Sigmoid colon (tissue), 7 donors: ENCODE results near the gene NUDC. TPM values are rescaled to one million over a fixed set of nuclear protein-coding genes. Genes with fewer than 3 reads are reported as not detected.

Experiments
- DNase-seq: peaks from one replicate; pipeline ENCODE4 v3.0.0-alpha.2; 2019
- H3K27ac ChIP-seq, 4 donors: fragments of 200-600 bp; sonication (generic); one replicate each; pipeline ENCODE4 v1.5.1; 2016 to 2019; ENCODE audit warnings: mild to moderate bottlenecking in 1 of 4
- H3K27me3 ChIP-seq, 3 donors: fragments of 200-600 bp; sonication (generic); one replicate each; pipeline ENCODE4 v1.5.1; 2019; ENCODE audit warnings: mild to moderate bottlenecking in 1 of 3
- H3K36me3 ChIP-seq, 4 donors: fragments of 200-600 bp; sonication (generic); one replicate each; pipeline ENCODE4 v1.5.1; 2016 to 2019
- H3K4me1 ChIP-seq, 4 donors: fragments of 200-600 bp; sonication (generic); one replicate each; pipeline ENCODE4 v1.5.1; 2017 to 2019
- H3K4me3 ChIP-seq, 4 donors: fragments of 200-600 bp; sonication (generic); one replicate each; pipeline ENCODE4 v1.5.1; 2017 to 2019; ENCODE audit warnings: mild to moderate bottlenecking in 2 of 4, moderate library complexity in 1 of 4
- H3K9me3 ChIP-seq, 4 donors: fragments of 200-600 bp in 3 of 4; sonication (generic) in 3 of 4; one replicate each; pipeline versions ENCODE4 v1.5.1 to v1.6.1; 2013 to 2019
- CTCF ChIP-seq, 4 experiments: fragments of 450-650 bp in 3 of 4; fragments of 200-600 bp in 1 of 4; IDR thresholded peaks; one replicate each; pipeline ENCODE4 v1.5.1; 2016 to 2019; ENCODE audit warnings: antibody characterized with exemption in 4 of 4, mild to moderate bottlenecking in 3 of 4, moderate library complexity in 2 of 4
- EP300 ChIP-seq, 4 donors: sonication (generic); formaldehyde crosslinking; IDR thresholded peaks; one replicate each; pipeline ENCODE4 v1.6.1; 2017; ENCODE audit warnings: antibody characterized with exemption in 4 of 4
- POLR2A ChIP-seq, 2 donors: fragments of 450-650 bp; IDR thresholded peaks; one replicate each; pipeline ENCODE4 v1.6.1; 2016; ENCODE audit warnings: antibody characterized with exemption in 2 of 2, mild to moderate bottlenecking in 2 of 2, moderate library complexity in 2 of 2
- POLR2AphosphoS5 ChIP-seq, 4 donors: sonication (generic); formaldehyde crosslinking; IDR thresholded peaks; one replicate each; pipeline ENCODE4 v1.6.1; 2017; ENCODE audit warnings: antibody characterized with exemption in 4 of 4
- WGBS, 2 donors: extraction: QIAGEN DNeasy Blood & Tissue Kit; methylation state at CpG; one replicate each; pipeline ENCODE4 v1.1.7; 2013; 5-methylcytosine and 5-hydroxymethylcytosine counted together
- intact Hi-C: fragments of 100-400 bp; cut with DNase I; formaldehyde crosslinking; loops from one replicate; pipeline ENCODE4 v1.15.1; 2023
- polyA plus RNA-seq, 3 donors: library from polyadenylated mRNA; stranded (reverse); fragments of 200-250 nt; gene quantifications; one replicate each; pipeline ENCODE4 v1.2.3, GENCODE V29; 2013
- total RNA-seq, 4 donors: library from RNA; depleted of rRNA; stranded (reverse); fragments of >200 nt; gene quantifications; one replicate each; pipeline ENCODE4 v1.1.0, GENCODE V29; 2016
- donor health status: healthy with polysubstance abuse.
- donor health status: Bipolar disorder and iron deficiency.
- donor health status: healthy.

The NUDC gene
- total and polyA plus RNA-seq, 7 donors = 28.4 to 82.1 (median 57.1) TPM

GRCh38 chr1:26922431-26922729 is 837 bp downstream of the NUDC start:
- intact Hi-C loops = no loop called here
- Histone ChIP-seq H3K27ac (peak overlapping the region in 3 of 4 donors; percentile 89 to 95 (median 90)), H3K4me1 (peaks cover 0 to 23% (median 18%) of the 10 kb centered on the region in 4 donors), H3K9me3 (no peaks in the 10 kb centered on the region), H3K27me3 (no peaks in the 10 kb centered on the region), H3K4me3 (peak overlapping the region; percentile 68 to 99 (median 80)), H3K36me3 (peaks cover 0 to 36% (median 22%) of the 10 kb centered on the region in 4 donors)
- DNase-seq = no peak
- 9 to 28% methylated on average over 6 of the region's 6 CpGs for WGBS, 2 donors
- TF ChIP-seq POLR2A (IDR thresholded peaks at IDR 0.05) = no peak
- no peak for TF ChIP-seq POLR2AphosphoS5 (IDR thresholded peaks at IDR 0.05)
- no peak for TF ChIP-seq CTCF (IDR thresholded peaks at IDR 0.05)
- no peak for TF ChIP-seq EP300 (IDR thresholded peaks at IDR 0.05)

GRCh38 chr1:26922901-26923300 is 1.4 kb downstream of the NUDC start:
- H3K36me3 ChIP-seq = peaks cover 0 to 42% (median 22%) of the 10 kb centered on the region in 4 donors
- DNase-seq = no peak
- 93 to 94% methylated on average over 3 of the region's 3 CpGs for WGBS, 2 donors
- H3K27me3 ChIP-seq = no peaks in the 10 kb centered on the region
- H3K9me3 ChIP-seq = no peaks in the 10 kb centered on the region
- intact Hi-C loops = no loop called here
- H3K4me1 ChIP-seq = peaks cover 0 to 23% (median 18%) of the 10 kb centered on the region in 4 donors
- TF ChIP-seq POLR2AphosphoS5 (IDR thresholded peaks at IDR 0.05) = no peak
- TF ChIP-seq CTCF (IDR thresholded peaks at IDR 0.05) = no peak
- no peak for TF ChIP-seq EP300 (IDR thresholded peaks at IDR 0.05)
- no peak for TF ChIP-seq POLR2A (IDR thresholded peaks at IDR 0.05)
- no peak overlapping the region for H3K27ac ChIP-seq
- peak overlapping the region in 1 of 4 donors; percentile 99 for H3K4me3 ChIP-seq

- Histone ChIP-seq H3K9me3 (no peaks in the 10 kb centered on the region), H3K27ac (no peak overlapping the region), H3K4me1 (peaks cover 0 to 23% (median 18%) of the 10 kb centered on the region in 4 donors), H3K27me3 (no peaks in the 10 kb centered on the region), H3K36me3 (peaks cover 0 to 45% (median 22%) of the 10 kb centered on the region in 4 donors), H3K4me3 (no peak overlapping the region)
- intact Hi-C loops = no loop called here
- 95% methylated on average over 3 of the region's 3 CpGs for WGBS, 2 donors
- no peak for DNase-seq
- no peak for TF ChIP-seq POLR2A (IDR thresholded peaks at IDR 0.05)
These were observed 2.2 kb downstream of the NUDC start for GRCh38 chr1:26923711-26924110.

- H3K36me3 ChIP-seq = peaks cover 0 to 62% (median 2%) of the 10 kb centered on the region in 4 donors
- intact Hi-C loops = no loop called here
These were observed 11.0 kb downstream of the NUDC start for GRCh38 chr1:26932531-26932930.

GRCh38 chr1:26936823-26937222 is 15.3 kb downstream of the NUDC start:
- Histone ChIP-seq H3K9me3 (no peaks in the 10 kb centered on the region), H3K27me3 (no peaks in the 10 kb centered on the region), H3K36me3 (peaks cover 6 to 52% (median 7%) of the 10 kb centered on the region in 4 donors), H3K4me1 (no peaks in the 10 kb centered on the region), H3K27ac (no peak overlapping the region), H3K4me3 (no peak overlapping the region)
- TF ChIP-seq POLR2AphosphoS5 (IDR thresholded peaks at IDR 0.05) = no peak
- TF ChIP-seq CTCF (IDR thresholded peaks at IDR 0.05) = no peak
- no peak for TF ChIP-seq POLR2A (IDR thresholded peaks at IDR 0.05)
- intact Hi-C loops = no loop called here
- WGBS, 2 donors = 82 to 90% methylated on average over 6 of the region's 6 CpGs
- DNase-seq = no peak

More at GRCh38 chr1:26932531-26932930, 11.0 kb downstream of the NUDC start:
- TF ChIP-seq POLR2A (IDR thresholded peaks at IDR 0.05) = no peak
- no peak for TF ChIP-seq CTCF (IDR thresholded peaks at IDR 0.05)
- no peak for TF ChIP-seq POLR2AphosphoS5 (IDR thresholded peaks at IDR 0.05)
- TF ChIP-seq EP300 (IDR thresholded peaks at IDR 0.05) = no peak
- Histone ChIP-seq H3K4me1 (no peaks in the 10 kb centered on the region), H3K4me3 (no peak overlapping the region), H3K27me3 (no peaks in the 10 kb centered on the region), H3K27ac (no peak overlapping the region), H3K9me3 (no peaks in the 10 kb centered on the region)
- WGBS, 2 donors = 77 to 89% methylated on average over 3 of the region's 3 CpGs
- no peak for DNase-seq
